WTC11 (cell line): ENCODE results near the gene HSD3B7.

ENCODE experiments used
- CTCF ChIP-seq: fragments of 200-600 bp; IDR thresholded peaks from 2 replicates; pipeline ENCODE4 v1.8.0; 2022; ENCODE audit warnings: antibody characterized with exemption
- ERG ChIP-seq: fragments of 250-450 bp; sonication (Bioruptor Pico); IDR thresholded peaks from 2 replicates; pipeline ENCODE4 v1.8.0; 2021; ENCODE audit warnings: mild to moderate bottlenecking
- MXD4 ChIP-seq: fragments of 250-450 bp; sonication (Bioruptor Pico); IDR thresholded peaks from 2 replicates; pipeline ENCODE4 v1.8.0; 2021; ENCODE audit warnings: mild to moderate bottlenecking, moderate library complexity, borderline replicate concordance

DNA sequence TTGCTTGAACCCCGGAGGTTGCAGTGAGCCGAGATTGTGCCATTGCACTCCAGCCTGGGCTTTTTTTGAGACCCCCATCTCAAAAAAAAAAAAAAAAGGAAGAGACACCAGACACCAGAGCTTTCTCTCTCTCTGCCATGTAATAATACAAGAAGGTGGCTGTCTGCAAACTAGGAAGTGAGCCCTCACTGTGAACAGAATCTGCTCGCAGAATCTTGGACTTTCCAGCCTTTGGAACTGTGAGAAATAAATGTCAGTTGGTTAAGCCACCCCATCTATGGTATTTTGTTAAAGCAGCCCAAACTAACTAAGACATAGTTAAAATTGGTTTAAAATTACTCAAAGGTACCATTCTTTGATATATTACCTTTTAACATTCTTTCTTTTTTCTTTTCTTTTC is 35.5 kb downstream of the HSD3B7 start:
- TF ChIP-seq CTCF = no peak
- TF ChIP-seq ERG (CRISPR knock-in tag) = no peak
- TF ChIP-seq MXD4 (CRISPR knock-in tag) = no peak
